K562 (cell line): Measurements from ENCODE around the gene VEGFA. TPM values are rescaled to one million over a fixed set of nuclear protein-coding genes. Genes with fewer than 3 reads are reported as not detected.

Experiments used
- polyA plus RNA-seq, 8 experiments: library from polyadenylated mRNA; depleted of rRNA in 4 of 8; stranded (reverse) in 5 of 8; unstranded in 3 of 8; fragments of >200 nt; fragmentation: Nextera tagmentation in 2 of 8; fragmentation: Illumina TruSeq in 1 of 8; extraction: Ambion mirVana in 2 of 8; extraction: Trizol in 1 of 8; gene quantifications; 2 replicates each; pipeline versions ENCODE4 v1.2.1 to v1.2.3, GENCODE V29; 2011 to 2014; ENCODE audit warnings: inconsistent platforms in 1 of 8, missing spikeins in 1 of 8
- small RNA-seq: library from RNA; depleted of rRNA; stranded (forward); fragments of <200 nt; gene quantifications from one replicate; pipeline ENCODE3, GENCODE V24; 2014
- total RNA-seq, 7 experiments: library from RNA; depleted of rRNA in 6 of 7; stranded (reverse); fragments of >200 nt in 6 of 7; fragmentation: Illumina TruSeq in 2 of 7; extraction: Trizol in 2 of 7; gene quantifications; 2 replicates each; pipeline versions ENCODE4 v1.2.1 to v1.2.3, GENCODE V29; 2011 to 2021; ENCODE audit warnings: low replicate concordance in 1 of 7

Gene VEGFA
- total and polyA plus RNA-seq, 9 of the 15 experiments (the other 6 are each of a cell fraction or from before 2014, with no cell fraction given) = 14.0 to 271 (median 124) TPM

Small RNA genes lying within 50 kb of the gene (small RNA-seq; reads per million reads assigned to genes)
- not detected for gene AL136131.3

Other genes starting within 250 kb of the VEGFA start
- gene XPO5, start 194.2 kb upstream of the VEGFA start, total RNA-seq (2014; rRNA removed) = 91.6 and 102 TPM in 2 replicates
- 99.1 and 106 TPM in 2 replicates for gene XPO5, start 194.2 kb upstream of the VEGFA start, total RNA-seq (2014; rRNA removed; fragmentation: Illumina TruSeq; extraction: Trizol)
- gene XPO5, start 194.2 kb upstream of the VEGFA start, total RNA-seq (2015; rRNA removed; fragmentation: Illumina TruSeq; extraction: Trizol) = 95.4 and 97.1 TPM in 2 replicates
- 170 and 180 TPM in 2 replicates for gene XPO5, start 194.2 kb upstream of the VEGFA start, total RNA-seq (2021)
- gene XPO5, start 194.2 kb upstream of the VEGFA start, polyA plus RNA-seq (2011; rRNA removed) = 145 and 166 TPM in 2 replicates
- 105 and 130 TPM in 2 replicates for gene XPO5, start 194.2 kb upstream of the VEGFA start, polyA plus RNA-seq (2014; fragmentation: Illumina TruSeq; extraction: Trizol)
- gene XPO5, start 194.2 kb upstream of the VEGFA start, polyA plus RNA-seq (2014; fragmentation: Nextera tagmentation; extraction: Ambion mirVana) = 10 to 100 TPM; 36.0 to 72.3 TPM
- gene XPO5, start 194.2 kb upstream of the VEGFA start, polyA plus RNA-seq (2014; rRNA removed) = 101 TPM in 2 replicates
- 12.7 and 19.3 TPM in 2 replicates for gene POLH, start 194.0 kb upstream of the VEGFA start, total RNA-seq (2014; rRNA removed)
- 23.0 and 23.5 TPM in 2 replicates for gene POLH, start 194.0 kb upstream of the VEGFA start, total RNA-seq (2014; rRNA removed; fragmentation: Illumina TruSeq; extraction: Trizol)
- 21.2 and 23.9 TPM in 2 replicates for gene POLH, start 194.0 kb upstream of the VEGFA start, total RNA-seq (2015; rRNA removed; fragmentation: Illumina TruSeq; extraction: Trizol)
- gene POLH, start 194.0 kb upstream of the VEGFA start, total RNA-seq (2021) = 31.4 and 31.8 TPM in 2 replicates
- 26.8 and 31.6 TPM in 2 replicates for gene POLH, start 194.0 kb upstream of the VEGFA start, polyA plus RNA-seq (2011; rRNA removed)
- 16.2 and 20.6 TPM in 2 replicates for gene POLH, start 194.0 kb upstream of the VEGFA start, polyA plus RNA-seq (2014; fragmentation: Illumina TruSeq; extraction: Trizol)
- gene POLH, start 194.0 kb upstream of the VEGFA start, polyA plus RNA-seq (2014; fragmentation: Nextera tagmentation; extraction: Ambion mirVana) = 10 to 100 TPM in 1 of 2 experiments, 1 to 10 TPM in 1; 5.8 to 10.6 TPM
- 11.4 and 14.7 TPM in 2 replicates for gene POLH, start 194.0 kb upstream of the VEGFA start, polyA plus RNA-seq (2014; rRNA removed)
- gene GTPBP2, start 140.9 kb upstream of the VEGFA start, total RNA-seq (2014; rRNA removed) = 111 and 127 TPM in 2 replicates
- 92.5 and 99.4 TPM in 2 replicates for gene GTPBP2, start 140.9 kb upstream of the VEGFA start, total RNA-seq (2014; rRNA removed; fragmentation: Illumina TruSeq; extraction: Trizol)
- 68.8 and 71.1 TPM in 2 replicates for gene GTPBP2, start 140.9 kb upstream of the VEGFA start, total RNA-seq (2015; rRNA removed; fragmentation: Illumina TruSeq; extraction: Trizol)
- gene GTPBP2, start 140.9 kb upstream of the VEGFA start, total RNA-seq (2021) = 121 and 162 TPM in 2 replicates
- gene GTPBP2, start 140.9 kb upstream of the VEGFA start, polyA plus RNA-seq (2011; rRNA removed) = 184 and 259 TPM in 2 replicates
- gene GTPBP2, start 140.9 kb upstream of the VEGFA start, polyA plus RNA-seq (2014; fragmentation: Illumina TruSeq; extraction: Trizol) = 162 and 169 TPM in 2 replicates
- gene GTPBP2, start 140.9 kb upstream of the VEGFA start, polyA plus RNA-seq (2014; fragmentation: Nextera tagmentation; extraction: Ambion mirVana) = 10 to 100 TPM; 48.4 to 60.9 TPM
- gene GTPBP2, start 140.9 kb upstream of the VEGFA start, polyA plus RNA-seq (2014; rRNA removed) = 171 and 196 TPM in 2 replicates
- gene MAD2L1BP, start 134.4 kb upstream of the VEGFA start, total RNA-seq (2014; rRNA removed) = 69.7 and 78.1 TPM in 2 replicates
- gene MAD2L1BP, start 134.4 kb upstream of the VEGFA start, total RNA-seq (2014; rRNA removed; fragmentation: Illumina TruSeq; extraction: Trizol) = 73.8 and 76.7 TPM in 2 replicates
- gene MAD2L1BP, start 134.4 kb upstream of the VEGFA start, total RNA-seq (2015; rRNA removed; fragmentation: Illumina TruSeq; extraction: Trizol) = 73.2 and 75.1 TPM in 2 replicates
- gene MAD2L1BP, start 134.4 kb upstream of the VEGFA start, total RNA-seq (2021) = 71.5 and 77.4 TPM in 2 replicates
- gene MAD2L1BP, start 134.4 kb upstream of the VEGFA start, polyA plus RNA-seq (2011; rRNA removed) = 120 TPM in 2 replicates
- gene MAD2L1BP, start 134.4 kb upstream of the VEGFA start, polyA plus RNA-seq (2014; fragmentation: Illumina TruSeq; extraction: Trizol) = 113 and 116 TPM in 2 replicates
- 100 to 1,000 TPM; 241 to 321 TPM for gene MAD2L1BP, start 134.4 kb upstream of the VEGFA start, polyA plus RNA-seq (2014; fragmentation: Nextera tagmentation; extraction: Ambion mirVana)
- gene MAD2L1BP, start 134.4 kb upstream of the VEGFA start, polyA plus RNA-seq (2014; rRNA removed) = 102 and 111 TPM in 2 replicates
- gene RSPH9, start 125.2 kb upstream of the VEGFA start, total RNA-seq (2014; rRNA removed) = 0.05 TPM in 1 of 2 replicates, not detected in the other
- gene RSPH9, start 125.2 kb upstream of the VEGFA start, total RNA-seq (2014; rRNA removed; fragmentation: Illumina TruSeq; extraction: Trizol) = not detected in 2 replicates
- gene RSPH9, start 125.2 kb upstream of the VEGFA start, total RNA-seq (2015; rRNA removed; fragmentation: Illumina TruSeq; extraction: Trizol) = not detected in 2 replicates
- not detected in 2 replicates for gene RSPH9, start 125.2 kb upstream of the VEGFA start, total RNA-seq (2021)
- 0.04 TPM in 1 of 2 replicates, not detected in the other for gene RSPH9, start 125.2 kb upstream of the VEGFA start, polyA plus RNA-seq (2011; rRNA removed)
- not detected in 2 replicates for gene RSPH9, start 125.2 kb upstream of the VEGFA start, polyA plus RNA-seq (2014; fragmentation: Illumina TruSeq; extraction: Trizol)
- gene RSPH9, start 125.2 kb upstream of the VEGFA start, polyA plus RNA-seq (2014; fragmentation: Nextera tagmentation; extraction: Ambion mirVana) = under 1 TPM; 0.39 to 0.60 TPM
- gene RSPH9, start 125.2 kb upstream of the VEGFA start, polyA plus RNA-seq (2014; rRNA removed) = not detected in 2 replicates
- gene MRPS18A, start 82.4 kb upstream of the VEGFA start, total RNA-seq (2014; rRNA removed) = 130 and 161 TPM in 2 replicates
- 63.9 and 87.5 TPM in 2 replicates for gene MRPS18A, start 82.4 kb upstream of the VEGFA start, total RNA-seq (2014; rRNA removed; fragmentation: Illumina TruSeq; extraction: Trizol)
- 115 and 119 TPM in 2 replicates for gene MRPS18A, start 82.4 kb upstream of the VEGFA start, total RNA-seq (2015; rRNA removed; fragmentation: Illumina TruSeq; extraction: Trizol)
- 102 and 104 TPM in 2 replicates for gene MRPS18A, start 82.4 kb upstream of the VEGFA start, total RNA-seq (2021)
- 104 and 112 TPM in 2 replicates for gene MRPS18A, start 82.4 kb upstream of the VEGFA start, polyA plus RNA-seq (2011; rRNA removed)
- 159 and 185 TPM in 2 replicates for gene MRPS18A, start 82.4 kb upstream of the VEGFA start, polyA plus RNA-seq (2014; fragmentation: Illumina TruSeq; extraction: Trizol)
- 100 to 1,000 TPM; 204 to 243 TPM for gene MRPS18A, start 82.4 kb upstream of the VEGFA start, polyA plus RNA-seq (2014; fragmentation: Nextera tagmentation; extraction: Ambion mirVana)
- gene MRPS18A, start 82.4 kb upstream of the VEGFA start, polyA plus RNA-seq (2014; rRNA removed) = 125 and 133 TPM in 2 replicates